Stimulated activated CD4-positive, alpha-beta T cell treated with anti-CD3 and anti-CD28 coated beads, Interleukin-12 subunit alpha, Interleukin-12 subunit beta, amount 100 ng/mL, for 48 hours (primary cell): Measurements from ENCODE around the gene CDH23.

Experiments
- DNase-seq, 3 donors: peaks; one replicate each; pipeline ENCODE4 v3.0.0-alpha.2; 2020; ENCODE audit warnings: low read depth in 2 of 3, low spot score in 1 of 3

Gene CDH23

DNA sequence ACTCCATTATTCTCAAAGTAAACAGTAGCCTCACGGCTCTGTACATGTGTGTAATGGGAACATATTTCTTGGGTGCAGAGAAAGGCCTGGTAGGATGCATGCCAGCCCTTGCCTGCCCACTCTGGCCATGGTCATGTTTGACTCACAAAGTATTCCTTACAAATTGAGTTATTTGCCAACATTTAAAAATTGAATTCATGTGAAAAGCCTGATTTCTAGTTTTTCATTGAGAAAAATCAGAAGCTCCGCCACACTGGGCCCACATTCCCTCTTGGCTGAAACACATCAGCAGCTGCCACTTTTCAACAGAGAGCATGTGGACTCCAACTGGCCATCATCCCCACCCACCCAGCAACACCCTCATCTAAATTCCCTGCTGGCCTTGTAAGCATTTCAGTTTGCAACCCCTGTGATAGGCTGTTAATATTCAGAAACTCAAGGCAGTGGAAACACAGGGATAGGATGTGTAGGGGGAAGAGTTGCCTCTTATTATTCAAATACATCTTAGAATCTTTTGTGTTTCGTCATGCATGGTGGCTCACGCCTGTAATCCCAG, 40.9 kb downstream of the CDH23 start:
- no peak for DNase-seq

DNA sequence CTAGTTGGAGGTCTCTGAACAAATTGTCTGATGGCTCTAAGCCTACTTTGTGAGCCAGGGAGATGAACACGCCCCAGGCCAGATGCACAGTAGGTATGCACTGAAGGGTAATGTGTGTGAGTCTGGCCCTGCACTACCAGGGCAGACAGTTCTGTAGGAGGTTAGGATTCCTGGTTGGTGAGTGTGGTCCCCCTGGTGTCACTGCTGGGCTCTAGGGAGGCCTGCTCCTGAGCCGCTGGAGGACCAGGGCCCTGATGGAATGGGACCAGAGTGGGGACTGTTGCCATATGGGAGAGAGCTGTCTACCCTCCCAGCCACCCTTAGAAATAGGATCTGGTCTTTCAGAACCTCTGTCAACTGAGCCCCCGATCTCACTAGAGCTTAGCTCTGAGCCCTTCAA, 42.0 kb downstream of the CDH23 start:
- no peak for DNase-seq

DNA sequence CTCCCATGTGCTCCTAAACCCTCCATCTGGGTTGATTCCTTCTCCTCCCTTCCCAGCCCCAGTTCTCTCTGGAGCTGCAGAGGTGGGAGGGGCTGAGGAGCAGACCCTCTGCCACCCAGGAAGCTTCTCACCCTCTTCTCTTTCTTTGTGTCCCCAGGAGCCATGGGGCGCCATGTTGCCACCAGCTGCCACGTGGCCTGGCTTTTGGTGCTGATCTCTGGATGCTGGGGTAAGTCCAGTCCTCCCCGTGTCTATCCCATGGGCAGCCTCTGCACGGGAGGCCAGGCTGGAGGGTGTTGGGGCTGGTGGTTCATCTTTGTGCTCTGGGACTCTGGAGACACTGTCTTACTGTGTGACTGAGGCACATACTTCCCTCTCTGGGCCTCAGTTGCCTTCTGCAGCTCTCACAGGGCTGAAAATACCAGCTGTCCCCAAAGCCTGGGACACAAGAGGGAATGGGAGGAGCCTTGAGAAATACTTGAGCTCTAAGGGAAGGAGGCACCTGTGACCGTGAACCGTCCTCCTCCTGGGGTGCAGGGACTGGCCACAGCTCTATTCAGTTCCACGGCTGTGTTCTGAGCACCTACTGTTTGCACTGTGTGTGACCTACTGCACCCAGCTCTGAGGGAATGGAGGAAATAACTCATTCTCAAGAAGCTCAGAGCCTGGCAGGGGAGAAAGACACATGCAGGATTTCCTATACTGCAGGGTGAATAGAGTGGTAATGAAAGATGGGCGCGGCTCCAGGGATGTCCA, 43.1 kb downstream of the CDH23 start:
- no peak for DNase-seq

DNA sequence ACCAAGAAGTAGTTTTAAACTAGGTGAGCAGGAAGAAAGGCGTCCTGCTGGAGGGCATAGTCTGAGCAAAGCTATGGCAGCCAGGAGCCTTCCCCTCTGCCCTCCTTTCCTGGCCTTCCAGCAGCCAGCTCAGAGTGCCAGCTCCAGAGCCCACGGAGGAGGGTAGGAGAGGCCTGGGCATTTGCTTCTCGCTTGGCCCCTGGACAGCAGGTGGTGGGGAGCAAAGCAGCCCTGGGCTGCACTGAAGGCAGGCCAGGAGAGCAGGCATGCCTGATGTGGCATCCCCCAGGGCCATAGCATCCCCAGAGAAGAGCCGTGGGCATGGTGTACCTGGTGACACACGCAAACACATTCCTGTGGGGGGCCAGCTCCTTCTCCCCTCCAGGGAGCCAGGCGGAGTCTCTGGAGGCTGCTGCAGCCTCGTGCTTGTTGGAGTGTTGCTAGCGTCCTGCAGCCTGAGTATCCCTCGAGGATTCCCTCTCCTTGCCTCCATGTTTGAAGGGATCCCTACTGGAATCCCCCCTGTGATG, 43.9 kb downstream of the CDH23 start:
- no peak for DNase-seq

DNA sequence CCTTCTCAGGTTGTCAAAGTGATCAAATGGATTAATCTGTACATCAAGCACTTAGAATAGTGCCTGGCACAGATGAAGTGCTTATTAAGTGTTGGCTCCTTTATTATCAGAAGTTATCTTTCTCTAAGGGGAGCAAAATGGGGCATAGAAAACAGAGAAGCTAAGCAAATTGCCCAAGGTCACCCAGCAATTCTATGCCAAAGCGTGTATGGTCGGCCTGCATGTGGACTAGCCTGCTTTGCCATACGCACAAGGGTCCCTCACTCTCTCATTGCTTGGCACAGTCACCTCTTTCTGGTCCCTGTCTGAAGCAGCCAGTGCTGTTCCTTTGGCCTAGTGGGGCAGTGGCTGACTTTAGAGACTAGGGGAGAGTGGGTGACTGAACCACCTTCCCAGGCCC, 45.3 kb downstream of the CDH23 start:
- DNase-seq: no peak

DNA sequence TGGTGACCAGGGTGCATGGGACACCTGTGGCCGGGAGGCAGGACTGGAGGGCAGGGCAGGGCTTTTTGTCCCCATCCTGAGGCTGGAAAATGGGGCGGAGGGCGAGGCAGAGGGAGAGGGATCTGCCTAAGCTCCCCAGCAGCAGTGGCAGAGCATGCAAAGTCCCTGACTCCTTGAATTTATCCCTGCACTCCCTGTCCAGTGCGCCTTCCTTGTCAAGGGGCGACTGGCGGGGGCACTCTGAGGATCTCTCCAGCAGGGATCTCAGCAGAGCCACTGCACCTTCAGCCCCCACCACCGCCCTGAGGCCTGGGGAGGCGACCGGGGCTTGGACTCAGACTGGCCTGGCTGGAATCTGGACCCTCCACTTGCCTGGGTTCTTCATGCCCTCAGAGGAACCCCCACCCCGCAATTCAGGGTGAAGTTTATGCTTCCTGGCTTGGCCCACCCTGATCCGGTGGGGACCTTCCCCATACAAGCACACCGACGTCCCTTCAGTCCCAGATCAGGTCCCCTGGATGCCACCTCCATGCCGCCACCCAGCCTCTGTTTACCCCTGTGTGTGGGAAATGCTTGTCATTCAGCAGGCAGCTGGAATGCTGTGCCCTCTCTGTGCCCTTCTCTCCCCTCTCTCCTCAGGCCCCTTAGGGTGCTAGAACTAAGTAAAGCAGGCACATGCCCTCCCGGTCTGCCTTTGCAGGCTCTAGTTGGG, 46.3 kb downstream of the CDH23 start:
- DNase-seq: no peak

DNA sequence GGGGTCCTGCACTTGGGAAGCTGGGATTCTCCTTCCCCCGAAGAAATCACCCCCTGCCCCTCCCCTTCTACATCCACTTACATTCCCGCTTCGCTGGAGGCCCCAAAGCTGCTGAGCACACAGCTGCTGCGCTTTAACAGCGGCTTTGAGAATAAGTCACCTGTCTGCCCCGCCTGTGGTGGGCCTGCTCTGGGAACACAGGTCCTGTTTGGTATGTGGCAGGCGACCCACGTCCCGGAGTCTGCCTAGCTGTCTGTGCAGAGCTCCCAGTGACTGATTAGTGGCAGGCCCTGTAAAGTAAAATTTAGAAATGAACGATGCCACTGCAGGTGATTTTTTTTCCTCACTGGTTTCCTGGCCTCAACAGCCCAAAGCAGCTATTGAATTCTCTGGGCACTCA, 47.0 kb downstream of the CDH23 start:
- DNase-seq: no peak

DNA sequence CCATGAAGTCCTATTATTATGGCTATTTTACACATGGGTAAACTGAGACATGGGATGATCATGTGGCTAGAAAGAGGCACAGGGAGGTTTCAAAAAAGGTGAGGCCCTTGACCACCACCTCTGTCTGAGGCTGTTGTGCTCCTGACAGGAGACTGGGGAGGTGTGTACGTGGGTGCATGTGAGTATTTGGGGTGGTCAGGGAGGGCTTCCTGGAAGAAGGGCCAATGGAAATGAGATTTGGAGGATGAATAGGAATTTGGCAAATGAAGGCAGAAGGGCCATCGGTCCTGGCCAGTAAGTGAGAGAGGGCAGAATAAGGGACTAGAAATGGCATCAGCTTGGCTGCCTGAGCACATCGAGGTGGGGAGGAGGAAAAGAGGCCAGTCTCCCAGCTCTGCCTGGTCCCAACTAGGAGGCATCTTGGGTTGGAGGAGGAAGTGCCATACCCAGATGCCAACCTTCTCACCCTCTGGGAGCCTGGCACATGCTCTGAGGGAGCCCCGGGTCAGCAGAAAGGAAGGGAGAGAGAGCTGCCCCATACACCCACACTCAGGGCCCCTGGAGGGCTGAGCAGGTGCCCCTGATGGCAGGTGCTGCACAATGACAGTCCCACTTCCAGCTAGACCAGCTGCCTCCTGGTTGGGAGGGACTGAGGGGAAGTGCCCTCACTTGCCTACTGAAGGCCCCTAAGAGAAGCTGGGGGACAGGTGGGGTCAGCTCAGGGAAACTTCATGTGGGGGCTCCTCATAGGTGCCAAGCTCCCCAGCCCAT, 47.7 kb downstream of the CDH23 start:
- DNase-seq: no peak

DNA sequence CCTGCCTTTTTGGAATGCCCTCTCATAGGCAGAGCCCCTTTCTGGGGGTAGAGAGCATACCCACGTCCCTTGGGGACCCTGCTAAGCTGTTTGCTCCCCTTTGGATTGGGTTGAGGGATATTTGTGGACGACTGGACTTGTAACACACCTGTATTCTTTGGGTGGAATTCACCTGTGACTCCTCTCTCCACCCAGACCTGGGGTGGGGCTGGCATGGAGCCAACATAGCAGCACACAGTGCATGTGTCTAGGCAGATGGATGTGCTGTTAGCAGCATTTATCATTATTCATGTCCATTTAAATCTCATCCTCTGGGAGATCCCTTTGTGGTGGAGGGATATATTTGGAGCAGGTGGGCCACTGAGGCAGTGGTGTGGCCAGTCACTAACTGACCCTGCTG, 51.0 kb downstream of the CDH23 start:
- DNase-seq: no peak

DNA sequence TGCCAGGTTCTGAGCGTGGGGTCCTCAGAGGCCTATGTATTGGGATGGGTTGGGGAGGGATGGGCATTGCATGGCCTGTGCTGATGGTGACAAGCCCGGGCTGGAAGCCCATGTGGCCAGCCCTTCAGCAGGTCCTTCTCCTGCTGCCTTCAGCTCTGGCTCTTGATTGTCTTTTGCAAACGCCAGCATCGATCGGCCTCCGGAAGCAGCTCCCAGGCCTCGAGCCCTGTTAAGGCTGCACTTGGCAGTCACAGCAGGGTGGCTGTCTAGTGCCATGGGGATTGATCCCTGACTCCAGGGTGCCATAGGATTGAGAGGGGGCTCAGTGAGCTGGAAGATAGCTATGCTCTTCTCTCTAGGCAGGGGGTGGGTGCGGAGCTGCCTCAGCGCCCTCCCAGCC, 51.4 kb downstream of the CDH23 start:
- DNase-seq: no peak

DNA sequence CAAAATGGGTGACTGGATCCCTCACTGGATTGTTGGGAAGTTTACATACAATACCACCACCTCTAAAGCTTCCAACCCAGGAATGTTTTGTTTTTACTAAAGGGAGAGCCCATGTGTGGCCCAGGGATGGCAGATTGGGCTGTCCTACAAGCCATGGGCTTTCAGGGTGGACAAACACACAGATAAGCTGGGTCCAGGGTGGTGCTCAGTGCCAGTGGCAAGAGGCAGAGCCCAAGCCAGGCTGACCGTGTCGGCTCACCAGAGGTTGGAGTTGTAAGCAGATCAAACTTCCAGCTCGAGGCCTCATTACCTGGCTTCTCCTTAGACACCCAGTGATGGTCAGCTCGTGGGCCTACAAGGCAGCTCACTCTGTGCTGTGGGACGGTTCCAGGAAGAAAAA, 52.3 kb downstream of the CDH23 start:
- no peak for DNase-seq

DNA sequence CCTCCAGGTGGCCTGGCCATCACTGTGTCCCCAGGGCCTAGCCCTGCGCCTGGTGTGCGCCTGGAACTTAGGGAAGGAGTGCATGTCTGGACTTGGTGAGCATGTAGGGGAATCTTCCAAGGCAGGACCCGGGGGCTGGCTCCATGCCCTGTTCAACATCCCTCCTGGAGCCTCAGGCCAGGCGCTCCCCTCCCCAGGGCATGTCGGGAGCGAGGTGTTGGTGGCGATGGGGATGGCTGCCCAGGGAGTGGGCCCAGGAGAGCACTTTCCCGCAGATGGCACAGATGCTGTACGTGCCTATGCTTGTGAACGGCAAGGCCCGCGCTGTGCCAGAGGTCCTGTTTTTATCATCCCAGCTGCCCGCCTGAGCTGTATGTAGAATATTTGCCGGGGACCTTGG, 55.0 kb downstream of the CDH23 start:
- no peak for DNase-seq

DNA sequence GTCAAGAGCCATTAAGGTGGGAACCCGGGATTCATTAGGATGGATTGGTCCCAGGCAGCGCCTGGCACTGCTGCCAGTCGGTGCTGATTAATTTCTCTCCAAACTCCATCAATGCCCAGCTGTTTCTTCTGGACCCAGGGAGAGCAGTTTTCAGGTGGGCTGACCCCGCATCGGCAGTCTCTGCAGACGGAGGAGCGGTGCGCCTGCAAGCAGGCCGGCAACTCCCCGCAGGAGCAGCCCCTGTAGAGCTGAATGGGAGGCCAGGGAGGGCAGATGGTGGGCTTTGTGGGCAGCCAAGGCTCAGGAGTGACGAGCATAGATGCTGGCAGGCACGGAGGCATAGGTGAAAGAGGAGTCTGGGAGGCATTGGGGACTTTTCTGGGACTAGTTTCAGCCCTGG, 56.5 kb downstream of the CDH23 start:
- no peak for DNase-seq

DNA sequence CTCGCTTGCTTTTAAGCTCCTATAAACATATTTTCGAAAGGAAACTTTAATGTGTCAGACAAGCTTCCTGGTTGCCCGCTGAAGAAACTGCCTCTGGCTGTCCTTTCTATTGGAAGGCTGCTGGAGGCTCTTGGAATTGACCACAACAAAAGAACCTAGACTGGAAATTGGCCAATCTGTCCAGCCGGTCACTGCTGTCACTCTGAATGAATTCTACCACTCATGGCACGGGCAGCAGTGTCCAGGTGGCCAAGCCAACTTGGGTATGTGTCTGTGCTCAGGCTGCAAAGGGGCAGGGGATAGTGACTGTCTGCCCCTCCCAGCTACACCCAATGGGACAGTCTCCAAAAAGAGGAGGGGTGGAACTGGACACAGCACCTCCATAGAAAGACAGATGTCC, 57.6 kb downstream of the CDH23 start:
- DNase-seq: no peak

DNA sequence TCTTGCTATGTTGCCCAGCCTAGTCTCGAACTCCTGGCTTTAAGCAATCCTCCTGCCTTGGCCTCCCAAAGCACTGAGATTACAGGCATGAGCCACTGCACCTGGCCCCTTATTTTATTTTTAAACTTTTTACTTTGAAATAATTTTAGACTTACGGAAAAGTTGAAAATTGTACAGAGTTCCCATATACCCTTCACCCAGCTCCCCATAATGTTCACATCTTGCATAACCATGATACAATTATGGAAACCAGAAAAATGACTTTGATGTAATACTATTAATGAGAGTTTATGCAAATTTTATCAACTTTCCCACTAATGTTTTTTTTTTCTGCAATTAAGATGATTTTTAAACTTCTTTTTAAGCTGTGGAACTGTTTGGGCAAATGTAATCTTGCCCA, 58.3 kb downstream of the CDH23 start:
- DNase-seq: no peak

DNA sequence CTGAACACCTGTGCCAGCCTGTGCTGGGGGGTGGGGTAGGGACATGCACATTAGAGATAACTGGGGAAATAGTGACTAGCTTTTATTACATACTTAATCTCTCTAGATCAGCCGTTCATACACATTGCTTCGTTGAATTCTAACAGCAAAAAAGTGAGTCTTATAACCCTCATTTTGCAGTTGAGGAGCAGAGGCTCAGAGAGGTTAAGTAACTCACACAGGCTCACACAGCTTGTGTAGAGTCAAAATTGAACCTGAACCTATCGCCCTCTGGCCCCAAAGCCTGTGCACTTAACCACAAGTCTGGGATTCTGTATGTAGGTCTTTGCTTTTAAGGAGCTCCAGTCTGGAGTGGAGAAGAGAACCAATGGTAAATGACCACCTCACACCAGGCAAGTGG, 59.9 kb downstream of the CDH23 start:
- no peak for DNase-seq

DNA sequence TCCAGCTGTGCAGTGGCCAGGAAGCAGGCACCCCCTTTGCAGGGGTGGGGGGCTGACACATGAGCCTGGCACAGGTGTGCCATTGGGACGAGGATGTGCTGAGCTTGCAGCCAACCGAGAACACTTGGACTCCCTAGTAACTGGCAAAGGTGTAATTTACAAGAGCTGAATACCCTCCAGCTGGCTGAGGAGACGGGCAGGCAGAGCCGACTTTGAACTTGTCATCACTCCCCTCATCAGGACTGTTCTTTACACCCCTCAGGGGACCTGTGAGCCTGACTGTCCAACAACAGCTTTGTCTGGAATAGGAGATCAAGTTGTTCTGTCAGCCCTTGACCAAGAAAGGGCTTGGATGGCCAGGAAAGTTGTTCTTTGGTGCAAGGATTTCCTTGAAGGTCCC, 61.2 kb downstream of the CDH23 start:
- DNase-seq: no peak

DNA sequence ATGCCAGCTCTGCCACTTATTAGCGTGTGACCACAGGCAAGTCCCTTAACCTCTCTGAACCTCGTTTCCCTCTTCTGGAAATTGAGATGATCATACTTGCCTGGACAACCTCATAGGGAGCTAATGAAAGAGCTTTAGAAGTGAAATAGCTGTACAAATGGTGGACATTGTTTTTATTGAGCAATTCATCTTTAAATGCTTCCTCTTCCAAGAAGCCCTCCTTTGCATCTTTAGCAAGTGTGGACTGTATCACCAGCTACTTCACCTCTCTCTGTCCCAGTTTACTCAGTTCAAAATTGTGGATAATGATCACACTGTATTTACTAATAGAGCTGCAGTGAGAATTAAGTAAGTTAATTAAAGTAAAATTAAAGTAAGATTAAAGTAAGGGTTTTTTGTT, 61.7 kb downstream of the CDH23 start:
- DNase-seq: no peak

DNA sequence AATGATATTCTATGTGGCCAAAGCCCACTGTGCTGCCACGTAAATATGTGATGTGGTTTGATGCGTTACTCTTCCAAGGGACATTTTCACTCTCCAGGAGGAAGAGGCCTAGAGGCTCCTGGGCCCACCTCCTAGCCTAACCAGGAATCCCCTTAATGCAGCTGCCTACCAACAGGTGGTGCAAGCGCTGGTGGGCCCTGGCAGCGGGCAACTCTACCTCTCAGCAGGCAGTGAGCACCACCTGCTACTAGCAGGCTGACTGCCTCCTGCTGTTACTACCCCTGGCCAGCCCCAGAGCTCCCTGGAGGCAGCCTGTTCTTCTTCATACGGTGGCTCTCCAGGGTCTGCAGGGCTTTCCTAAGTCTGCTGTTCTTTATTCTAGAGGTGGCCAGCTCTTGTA, 62.8 kb downstream of the CDH23 start:
- no peak for DNase-seq

DNA sequence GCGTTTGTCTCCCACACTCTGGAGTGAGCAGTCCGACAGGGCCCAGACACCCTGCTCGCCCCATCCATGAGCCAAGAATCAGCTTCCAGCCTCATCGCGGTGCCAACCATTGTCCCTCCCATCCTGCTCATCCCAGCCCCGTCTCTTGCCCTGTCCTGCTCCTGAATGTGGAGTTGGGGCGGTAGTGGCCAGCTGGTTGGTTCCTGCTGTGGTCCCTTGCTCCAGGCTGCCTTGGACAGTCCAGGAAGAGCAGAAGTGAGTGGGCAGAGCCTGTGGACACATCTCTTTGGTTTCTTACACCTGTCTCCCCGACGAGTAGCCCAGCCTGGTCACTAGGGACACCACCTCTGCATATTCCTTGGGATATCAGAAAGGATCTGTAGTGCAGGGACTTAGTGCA, 63.9 kb downstream of the CDH23 start:
- no peak for DNase-seq

DNA sequence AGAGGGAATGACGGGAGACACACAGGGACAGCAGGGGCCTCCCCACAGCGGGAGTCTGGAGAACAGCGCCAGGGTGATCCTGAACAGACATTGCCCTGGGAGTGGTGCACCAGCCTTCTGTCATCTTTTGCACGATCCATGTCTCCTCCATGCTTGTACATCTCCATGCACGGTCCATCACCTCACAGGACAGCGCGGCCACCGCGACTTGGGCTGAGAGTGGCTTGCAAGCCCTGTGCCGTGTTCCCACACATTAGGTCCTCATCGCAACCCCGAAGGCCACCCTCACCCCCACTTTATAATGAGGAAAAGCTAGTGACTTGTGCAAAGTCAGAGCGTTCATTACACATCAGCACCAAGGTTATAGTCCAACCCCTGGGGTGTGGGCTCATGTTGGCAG, 64.7 kb downstream of the CDH23 start:
- DNase-seq: no peak
